Ovary (tissue), 3 donors: Measurements from ENCODE around the gene PRDM8.

ENCODE experiments used
- EP300 ChIP-seq: sonication (generic); formaldehyde crosslinking; IDR thresholded peaks from one replicate; pipeline ENCODE4 v1.6.1; 2017; ENCODE audit warnings: antibody characterized with exemption
- POLR2A ChIP-seq: fragments of 450-650 bp; IDR thresholded peaks from one replicate; pipeline ENCODE4 v1.6.1; 2017; ENCODE audit warnings: antibody characterized with exemption, mild to moderate bottlenecking, moderate library complexity
- TF ChIP-seq, protein P1 (sequence below), 3 donors: fragments of 450-650 bp in 2 of 3; fragments of 200-600 bp in 1 of 3; IDR thresholded peaks; one replicate each; pipeline versions ENCODE4 v1.5.1 to v1.8.0; 2016 to 2022; ENCODE audit warnings: antibody characterized with exemption in 3 of 3, mild to moderate bottlenecking in 1 of 3
- donor health status: DM: no; HTN: no; CAD: no.

DNA sequence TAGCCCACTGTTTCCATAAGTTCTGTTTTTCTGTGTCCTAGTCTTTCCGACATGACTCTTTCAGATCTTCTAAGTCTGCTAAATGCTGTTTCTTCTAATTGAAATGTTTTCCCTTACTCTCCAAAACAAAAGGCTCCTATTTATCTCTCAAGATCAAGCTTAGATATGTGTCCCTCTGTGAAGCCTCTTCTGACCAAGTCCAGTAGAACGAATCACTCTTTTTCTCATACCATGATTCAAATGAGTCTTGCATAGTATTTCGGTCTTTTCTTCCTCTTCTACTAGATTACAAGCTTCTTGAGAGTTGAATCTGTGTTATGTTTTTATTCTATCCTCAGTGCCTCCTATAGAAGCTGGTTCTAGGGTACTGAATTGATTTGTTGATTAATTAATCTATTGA lies 45.3 kb upstream of the PRDM8 start:
- TF ChIP-seq POLR2A: no peak
- TF ChIP-seq, protein P1, sequence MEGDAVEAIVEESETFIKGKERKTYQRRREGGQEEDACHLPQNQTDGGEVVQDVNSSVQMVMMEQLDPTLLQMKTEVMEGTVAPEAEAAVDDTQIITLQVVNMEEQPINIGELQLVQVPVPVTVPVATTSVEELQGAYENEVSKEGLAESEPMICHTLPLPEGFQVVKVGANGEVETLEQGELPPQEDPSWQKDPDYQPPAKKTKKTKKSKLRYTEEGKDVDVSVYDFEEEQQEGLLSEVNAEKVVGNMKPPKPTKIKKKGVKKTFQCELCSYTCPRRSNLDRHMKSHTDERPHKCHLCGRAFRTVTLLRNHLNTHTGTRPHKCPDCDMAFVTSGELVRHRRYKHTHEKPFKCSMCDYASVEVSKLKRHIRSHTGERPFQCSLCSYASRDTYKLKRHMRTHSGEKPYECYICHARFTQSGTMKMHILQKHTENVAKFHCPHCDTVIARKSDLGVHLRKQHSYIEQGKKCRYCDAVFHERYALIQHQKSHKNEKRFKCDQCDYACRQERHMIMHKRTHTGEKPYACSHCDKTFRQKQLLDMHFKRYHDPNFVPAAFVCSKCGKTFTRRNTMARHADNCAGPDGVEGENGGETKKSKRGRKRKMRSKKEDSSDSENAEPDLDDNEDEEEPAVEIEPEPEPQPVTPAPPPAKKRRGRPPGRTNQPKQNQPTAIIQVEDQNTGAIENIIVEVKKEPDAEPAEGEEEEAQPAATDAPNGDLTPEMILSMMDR (IDR thresholded peaks at IDR 0.05): no peak
- TF ChIP-seq EP300: no peak
